ENCODE results near the gene MPO. TPM values are rescaled to one million over a fixed set of nuclear protein-coding genes. Genes with fewer than 3 reads are reported as not detected.
A peak's percentile ranks its signal among the peaks of the same experiment; 100 is the strongest.

Gene MPO
- 5.2 and 6.4 TPM in 2 replicates for total RNA-seq (2014; rRNA removed; shearing (Covaris generic))

- Histone ChIP-seq H3K36me3 (no peaks in the 10 kb centered on the region), H3K4me3 (peak within 1 kb of the TSS; percentile 50), H3K27me3 (no peaks in the 10 kb centered on the region), H3K4me1 (peaks cover 12% of the 10 kb centered on the region), H3K27ac (peak within 1 kb of the TSS; percentile 90), H3K9me3 (replicated peaks) (no peaks in the 10 kb centered on the region)
- no peak for DNase-seq
Observed at GRCh38 chr17:58280480-58281217, at the start of gene MPO. TSS of gene MPO (minus strand) at chr17:58280935. CDS start at chr17:58280758, 177 bp downstream.

- Histone ChIP-seq H3K4me3 (no peak overlapping the region), H3K27ac (no peak overlapping the region), H3K36me3 (no peaks in the 10 kb centered on the region), H3K4me1 (no peaks in the 10 kb centered on the region), H3K27me3 (peaks cover 5% of the 10 kb centered on the region; the same call in 1 of the 2 replicates), H3K9me3 (replicated peaks) (no peaks in the 10 kb centered on the region)
- no peak for DNase-seq
Observed at GRCh38 chr17:58329810-58330537, 49.2 kb upstream of the MPO start.

GRCh38 chr17:58329035-58329809 is 48.5 kb upstream of the MPO start:
- Histone ChIP-seq H3K4me3 (no peak overlapping the region), H3K36me3 (no peaks in the 10 kb centered on the region), H3K9me3 (replicated peaks) (no peaks in the 10 kb centered on the region), H3K4me1 (no peaks in the 10 kb centered on the region), H3K27me3 (peaks cover 5% of the 10 kb centered on the region; the same call in 1 of the 2 replicates), H3K27ac (no peak overlapping the region)
- DNase-seq = peak in 1 of 2 experiments; percentile 36

GRCh38 chr17:58328195-58329034 is 47.7 kb upstream of the MPO start, which contains the start of gene TSPOAP1:
TSS of gene TSPOAP1 (minus strand) at chr17:58328795. CDS start at chr17:58327920, 875 bp downstream.
- H3K27ac ChIP-seq = no peak within 1 kb of the TSS
- DNase-seq = no peak
- H3K9me3 ChIP-seq (replicated peaks) = no peaks in the 10 kb centered on the region
- no peak within 1 kb of the TSS for H3K4me3 ChIP-seq
- H3K36me3 ChIP-seq = no peaks in the 10 kb centered on the region
- H3K4me1 ChIP-seq = no peaks in the 10 kb centered on the region
- H3K27me3 ChIP-seq = peaks cover 5% of the 10 kb centered on the region; the same call in 1 of the 2 replicates

GRCh38 chr17:58327363-58328194 is 46.8 kb upstream of the MPO start:
- Histone ChIP-seq H3K9me3 (replicated peaks) (no peaks in the 10 kb centered on the region), H3K27ac (no peak overlapping the region), H3K4me3 (no peak overlapping the region), H3K36me3 (no peaks in the 10 kb centered on the region), H3K4me1 (no peaks in the 10 kb centered on the region), H3K27me3 (peaks cover 5% of the 10 kb centered on the region; the same call in 1 of the 2 replicates)
- no peak for DNase-seq

- Histone ChIP-seq H3K27me3 (peaks cover 5% of the 10 kb centered on the region; the same call in 1 of the 2 replicates), H3K4me1 (no peaks in the 10 kb centered on the region), H3K27ac (no peak overlapping the region), H3K4me3 (no peak overlapping the region), H3K36me3 (no peaks in the 10 kb centered on the region), H3K9me3 (replicated peaks) (no peaks in the 10 kb centered on the region)
- DNase-seq = no peak
Observed at GRCh38 chr17:58326609-58327362, 46.1 kb upstream of the MPO start.

- H3K36me3 ChIP-seq = no peaks in the 10 kb centered on the region
- no peak overlapping the region for H3K4me3 ChIP-seq
- H3K9me3 ChIP-seq (replicated peaks) = no peaks in the 10 kb centered on the region
- peaks cover 5% of the 10 kb centered on the region; the same call in 1 of the 2 replicates for H3K27me3 ChIP-seq
- no peak for DNase-seq
- no peaks in the 10 kb centered on the region for H3K4me1 ChIP-seq
- no peak overlapping the region for H3K27ac ChIP-seq
Observed at GRCh38 chr17:58325976-58326468, 45.3 kb upstream of the MPO start.

GRCh38 chr17:58325289-58325726 is 44.6 kb upstream of the MPO start:
- Histone ChIP-seq H3K4me1 (no peaks in the 10 kb centered on the region), H3K27me3 (peaks cover 5% of the 10 kb centered on the region; the same call in 1 of the 2 replicates), H3K27ac (no peak overlapping the region), H3K36me3 (no peaks in the 10 kb centered on the region), H3K4me3 (no peak overlapping the region), H3K9me3 (replicated peaks) (no peaks in the 10 kb centered on the region)
- DNase-seq = no peak

GRCh38 chr17:58324409-58325288 is 43.9 kb upstream of the MPO start:
- DNase-seq = no peak
- Histone ChIP-seq H3K4me3 (peak overlapping the region; percentile 16; the same call in 1 of the 2 replicates), H3K27ac (no peak overlapping the region), H3K4me1 (no peaks in the 10 kb centered on the region), H3K36me3 (no peaks in the 10 kb centered on the region), H3K27me3 (peaks cover 5% of the 10 kb centered on the region; the same call in 1 of the 2 replicates), H3K9me3 (replicated peaks) (no peaks in the 10 kb centered on the region)

GRCh38 chr17:58324056-58324408 is 43.3 kb upstream of the MPO start:
- no peak for DNase-seq
- Histone ChIP-seq H3K9me3 (replicated peaks) (no peaks in the 10 kb centered on the region), H3K36me3 (no peaks in the 10 kb centered on the region), H3K4me3 (peak overlapping the region; percentile 16; the same call in 1 of the 2 replicates), H3K4me1 (no peaks in the 10 kb centered on the region), H3K27me3 (peaks cover 2% of the 10 kb centered on the region; the same call in 1 of the 2 replicates), H3K27ac (no peak overlapping the region)

- H3K4me3 ChIP-seq = no peak overlapping the region
- H3K4me1 ChIP-seq = no peaks in the 10 kb centered on the region
- no peaks in the 10 kb centered on the region for H3K27me3 ChIP-seq
- no peak overlapping the region for H3K27ac ChIP-seq
- no peak for DNase-seq
- H3K9me3 ChIP-seq (replicated peaks) = no peaks in the 10 kb centered on the region
- no peaks in the 10 kb centered on the region for H3K36me3 ChIP-seq
Observed at GRCh38 chr17:58323366-58324055, 42.8 kb upstream of the MPO start.
